HG03558 (cell line): ENCODE results near the gene GLB1L3.

ENCODE experiments used
- ATAC-seq: cut with Tn5 transposase; IDR thresholded peaks from one replicate; pipeline ENCODE4 v1.9.1; 2021; ENCODE audit warnings: moderate number of reproducible peaks; ENCODE audit not compliant: unreplicated experiment; ENCODE audit errors: extremely low read depth

Gene GLB1L3

DNA sequence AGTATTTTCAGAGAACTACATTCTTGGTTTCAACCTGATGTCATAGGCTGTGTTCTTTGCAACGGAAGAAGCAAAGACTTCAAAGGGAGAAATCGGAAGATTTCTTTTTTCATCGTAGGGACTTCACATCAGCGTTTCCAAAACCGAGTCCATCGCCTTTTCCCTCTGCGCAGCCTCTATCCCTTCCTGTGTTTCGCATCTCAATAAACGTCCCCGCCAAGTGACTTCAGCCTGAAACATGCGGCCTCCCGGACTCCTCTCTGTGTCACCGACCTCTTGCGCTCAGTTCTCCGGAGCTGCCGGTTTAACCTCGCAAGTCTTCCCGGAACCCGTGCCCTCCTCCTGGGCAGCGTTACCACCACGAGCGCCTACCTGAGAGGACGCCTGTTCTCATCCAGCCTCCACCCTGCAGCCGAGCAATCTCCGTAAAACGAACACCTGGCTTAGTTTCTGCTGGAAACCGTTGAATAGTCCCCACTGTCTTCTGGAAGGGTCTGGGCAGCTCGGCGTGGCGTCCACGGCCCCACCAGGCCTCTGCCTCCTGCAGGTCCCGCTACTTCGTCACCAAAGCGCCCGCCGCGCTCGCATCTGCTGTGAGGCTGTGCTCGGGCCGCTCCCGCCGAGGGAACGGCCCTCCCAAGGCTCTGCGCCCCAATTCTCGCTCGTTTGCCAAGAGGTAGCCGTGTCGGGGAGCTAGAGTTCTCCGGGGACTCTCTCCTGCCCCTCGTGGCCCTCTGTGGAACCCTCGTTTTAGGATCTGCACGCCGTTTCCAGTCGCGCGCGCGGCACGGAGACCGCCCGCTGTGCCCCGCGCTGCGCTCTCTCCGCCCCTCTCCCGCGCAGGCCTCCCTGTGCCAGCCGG lies at the start of gene GLB1L3:
GLB1L3 (plus strand) TSS at position 846 of the 862 bp plus-strand sequence. CDS start 362 bp downstream, outside the sequence.
- ATAC-seq, result no peak

DNA sequence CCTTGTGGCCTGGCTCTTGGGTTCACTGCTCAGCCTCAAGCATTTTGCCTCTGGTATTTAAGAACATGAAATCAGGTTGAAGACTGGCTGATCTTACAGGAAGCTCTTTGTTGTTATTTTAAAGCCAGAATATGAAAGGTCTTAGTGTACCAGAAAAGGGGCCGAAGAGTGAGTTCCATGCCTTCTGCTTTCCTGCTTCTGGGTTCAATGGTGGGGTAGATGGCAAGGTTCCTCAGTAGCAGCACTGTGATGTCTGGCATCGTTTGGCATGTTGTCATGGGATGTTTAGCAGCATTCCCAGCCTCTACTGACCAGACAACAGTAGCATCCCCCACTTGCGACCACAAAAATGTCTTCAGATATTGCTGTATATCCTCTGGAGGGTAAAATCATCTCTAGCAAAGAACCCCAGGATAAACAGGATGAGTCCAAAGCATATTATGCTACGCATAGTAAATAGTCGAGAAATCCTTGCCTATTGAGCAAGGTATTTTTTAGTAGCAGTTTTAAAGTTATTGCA lies 49.3 kb upstream of the GLB1L3 start:
- ATAC-seq, result no peak

DNA sequence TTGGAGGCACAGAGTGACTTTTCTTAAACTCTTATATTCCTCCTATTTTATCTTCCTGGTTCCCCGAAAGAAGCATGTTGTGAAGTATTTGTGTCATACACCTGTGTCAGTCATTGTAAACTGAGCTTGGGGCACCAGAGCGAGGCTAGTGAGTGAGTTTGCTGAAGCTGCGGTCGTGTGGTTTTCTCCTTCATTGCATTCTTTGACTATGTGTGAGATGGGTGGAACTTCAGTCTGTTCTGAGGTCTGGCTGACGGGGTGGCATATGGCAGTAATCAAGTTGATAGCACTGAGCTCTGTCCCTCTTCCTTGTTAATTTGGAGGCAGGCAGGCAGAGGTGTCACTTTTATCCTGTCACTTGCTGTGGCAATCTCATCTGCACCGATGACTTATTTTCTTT lies 47.6 kb upstream of the GLB1L3 start:
- peak; percentile 32 for ATAC-seq

DNA sequence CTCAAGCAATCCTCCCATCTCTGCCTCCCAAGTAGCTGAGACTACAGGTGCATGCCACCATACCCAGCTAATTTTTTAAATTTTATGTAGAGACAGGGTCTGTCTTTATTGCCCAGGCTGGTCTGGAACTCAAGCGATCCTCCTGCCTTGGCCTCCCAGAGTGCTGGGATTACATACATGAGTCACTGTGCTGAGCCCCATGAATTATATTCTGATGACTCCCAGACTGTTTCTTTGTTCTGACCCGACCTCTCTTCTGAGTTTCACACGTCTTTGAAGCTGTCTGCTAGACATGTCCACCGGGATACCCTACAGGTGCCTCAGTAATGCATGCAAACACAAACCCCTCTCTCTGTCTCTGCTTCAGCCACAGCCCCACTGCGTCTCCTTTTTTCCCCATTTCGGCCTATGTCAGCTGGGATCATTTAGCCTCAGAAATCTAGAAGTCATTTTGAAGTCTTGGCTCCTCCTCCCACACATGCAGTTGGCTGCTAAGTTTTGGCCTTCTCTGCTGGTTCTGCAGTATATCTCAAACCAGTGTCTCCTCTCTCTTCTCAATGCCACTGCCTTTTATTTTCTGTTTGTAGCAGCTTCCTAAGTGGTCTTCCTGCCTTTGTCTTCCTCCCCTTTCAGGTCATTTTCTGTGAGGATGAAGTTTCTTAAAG lies 46.9 kb upstream of the GLB1L3 start:
- ATAC-seq, result no peak

- no peak for ATAC-seq
Measured at GRCh38 chr11:134230339-134230738, 45.8 kb upstream of the GLB1L3 start.

DNA sequence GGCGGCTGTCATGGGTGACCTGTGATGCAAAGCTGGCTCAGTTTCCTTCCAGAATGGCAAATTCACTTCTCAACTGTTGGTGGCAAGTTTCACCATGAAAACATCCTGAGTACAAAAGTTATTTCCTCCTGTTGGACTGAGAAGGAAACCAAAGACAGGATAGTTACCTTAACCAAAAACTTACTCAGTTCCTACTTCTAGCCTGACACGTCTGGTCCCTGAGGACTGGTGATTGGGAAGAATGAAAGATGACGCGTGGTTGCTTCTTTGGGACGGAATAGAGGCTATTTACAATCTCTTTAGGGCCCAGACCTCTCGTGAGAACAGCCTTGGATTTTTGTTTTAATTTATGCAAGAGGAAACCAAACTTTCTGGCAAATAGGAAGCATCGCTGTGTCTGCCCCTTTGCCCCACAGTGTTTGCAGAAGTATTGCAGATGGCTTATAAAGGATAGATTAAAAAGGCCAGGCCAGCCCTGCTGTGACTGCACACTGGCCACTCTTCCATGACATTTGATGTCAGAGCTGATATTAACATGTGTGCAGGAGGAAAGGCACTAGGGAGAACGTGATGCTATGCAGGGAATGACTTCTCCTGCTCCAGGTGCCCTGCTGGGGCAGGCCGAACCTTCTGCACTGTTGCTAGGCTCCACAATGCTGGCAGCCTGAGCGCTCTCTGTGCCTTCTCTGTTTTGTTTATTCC lies 44.1 kb upstream of the GLB1L3 start:
- ATAC-seq, result no peak

DNA sequence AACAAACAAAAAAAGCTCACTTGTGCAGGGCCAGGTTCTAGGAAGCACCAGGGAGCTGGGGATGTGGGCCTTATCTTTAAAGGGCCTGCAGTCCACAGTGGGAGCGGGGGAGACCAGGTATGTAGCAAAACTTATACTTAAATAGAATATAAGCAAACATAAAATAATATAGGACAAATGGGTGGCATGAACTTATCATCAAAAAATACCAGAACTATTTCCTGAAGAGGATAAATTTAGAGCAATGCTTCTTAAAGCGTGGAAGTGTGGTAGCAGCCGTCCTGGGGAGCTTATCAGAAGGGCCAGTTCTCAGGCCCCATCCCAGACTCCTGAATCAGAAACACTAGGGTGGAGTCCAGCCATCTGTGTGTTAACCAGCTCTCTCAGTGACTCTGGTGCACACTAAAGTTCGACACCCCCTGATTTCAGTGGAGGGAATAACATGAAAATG lies 42.4 kb upstream of the GLB1L3 start:
- no peak for ATAC-seq

DNA sequence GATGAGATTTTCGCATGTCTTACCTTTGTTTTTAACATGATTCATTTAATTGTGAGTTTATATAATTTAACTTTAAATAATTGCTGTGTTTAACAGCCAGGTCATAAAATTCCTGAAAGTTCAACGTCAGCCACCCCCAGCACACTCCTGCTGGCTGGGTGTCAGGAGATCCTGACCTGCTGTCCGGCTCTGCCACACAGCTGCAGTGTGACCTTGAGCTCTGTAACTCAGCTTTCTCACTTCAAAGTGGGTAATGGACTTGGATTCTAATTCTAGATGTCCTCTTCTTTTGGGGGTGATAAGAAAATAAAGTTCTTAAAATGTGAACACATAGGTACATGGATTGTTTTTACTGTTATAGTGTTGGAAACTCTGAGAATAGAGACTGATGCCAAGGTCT lies 40.8 kb upstream of the GLB1L3 start:
- no peak for ATAC-seq

DNA sequence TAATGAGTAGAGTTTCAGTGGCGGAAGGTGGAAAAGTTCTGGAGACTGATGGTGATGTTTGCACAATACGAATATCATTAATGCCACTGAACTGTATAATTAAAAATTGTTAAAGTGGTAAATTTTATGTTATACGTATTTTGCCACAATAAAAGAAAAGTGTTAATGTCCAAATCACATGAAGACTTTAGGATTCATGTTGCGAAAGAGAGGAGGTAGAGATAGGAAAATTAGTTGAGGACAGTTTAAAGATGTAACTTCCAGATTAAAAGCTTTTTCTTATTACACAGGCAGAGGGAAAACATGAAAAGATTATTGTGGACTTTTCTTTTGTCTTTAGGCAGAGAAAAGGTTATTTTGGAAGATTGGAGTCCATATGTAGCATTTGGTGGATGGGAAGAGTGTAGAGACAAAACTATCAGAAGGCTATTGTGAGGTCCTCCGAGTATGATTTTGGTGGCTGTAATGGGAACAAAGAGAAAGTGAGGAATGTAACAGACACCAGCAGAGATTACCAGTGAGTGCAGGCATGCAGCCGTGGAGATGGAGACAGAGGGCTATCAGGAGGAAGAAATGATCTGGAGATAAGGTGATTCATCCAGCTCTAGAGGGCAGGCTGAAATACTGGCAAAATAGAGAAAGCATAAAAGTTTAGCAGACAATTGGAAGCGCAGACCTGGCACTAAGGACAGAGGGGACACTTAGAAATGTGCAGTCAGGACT lies 39.2 kb upstream of the GLB1L3 start:
- no peak for ATAC-seq

DNA sequence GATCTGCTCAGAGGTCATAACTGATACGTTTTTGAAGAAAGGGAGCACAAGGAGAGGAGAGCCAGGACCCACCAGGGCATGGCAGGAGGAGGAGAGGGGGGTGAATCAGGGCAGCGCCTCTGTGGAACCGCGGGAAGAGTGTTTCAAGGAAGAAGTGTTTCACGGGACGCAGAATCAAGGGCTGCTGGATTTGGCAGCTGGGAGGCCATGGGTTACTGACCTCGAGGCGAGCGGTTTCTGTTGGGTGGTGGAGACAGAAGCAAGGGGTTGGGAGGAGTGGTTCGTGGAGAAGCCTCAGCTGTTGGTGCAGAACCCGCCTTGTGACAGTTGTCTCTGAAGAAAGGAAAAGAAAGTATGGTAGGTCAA lies 38.6 kb upstream of the GLB1L3 start:
- ATAC-seq, result no peak

GRCh38 chr11:134238956-134239355 lies 37.2 kb upstream of the GLB1L3 start:
- ATAC-seq, result no peak

GRCh38 chr11:134240592-134240991 lies 35.6 kb upstream of the GLB1L3 start:
- ATAC-seq, result no peak

- ATAC-seq, result no peak
Measured at GRCh38 chr11:134242376-134242775, 33.8 kb upstream of the GLB1L3 start.

- no peak for ATAC-seq
Measured at GRCh38 chr11:134243913-134244312, 32.3 kb upstream of the GLB1L3 start.

GRCh38 chr11:134244593-134244992 lies 31.6 kb upstream of the GLB1L3 start:
- ATAC-seq, result peak; percentile 70

DNA sequence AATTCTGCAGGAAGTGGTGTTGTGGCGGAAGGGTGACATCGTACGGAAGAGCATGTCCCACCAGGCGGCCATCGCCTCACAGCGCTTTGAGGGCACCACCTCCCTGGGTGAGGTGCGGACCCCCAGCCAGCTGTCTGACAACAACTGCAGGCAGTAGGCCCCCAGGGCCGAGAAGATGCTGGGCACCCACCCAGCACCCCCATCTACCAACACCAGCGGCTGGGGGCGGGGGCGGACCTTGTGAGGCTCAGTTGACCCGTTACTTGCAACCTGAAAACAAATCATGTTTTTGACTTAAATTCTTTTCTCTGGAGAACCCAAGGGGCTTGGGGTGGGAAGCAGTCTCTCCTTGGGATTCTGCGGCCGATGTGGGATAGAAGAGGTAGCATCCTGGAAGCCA lies 30.7 kb upstream of the GLB1L3 start:
- ATAC-seq, result no peak

DNA sequence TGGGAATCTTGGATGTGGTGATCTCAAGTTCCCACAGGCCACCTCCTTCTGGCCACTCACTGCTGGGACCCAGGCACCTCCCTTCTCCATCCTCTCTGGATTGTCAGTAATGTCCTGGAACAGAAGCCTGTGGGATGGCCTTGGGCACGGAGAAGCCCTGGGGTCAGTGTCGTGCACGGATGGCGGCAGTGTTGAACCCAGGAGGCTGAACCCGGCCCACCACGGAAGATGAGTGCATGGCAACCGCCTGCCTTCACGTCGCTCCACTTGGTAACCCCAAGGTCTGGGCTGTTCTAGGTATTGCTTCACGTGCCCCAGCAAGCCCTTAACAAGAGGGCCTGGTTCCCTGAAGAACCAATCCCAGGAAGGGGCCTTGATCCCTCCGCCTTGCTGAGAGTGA lies 30.1 kb upstream of the GLB1L3 start:
- no peak for ATAC-seq

- no peak for ATAC-seq
Measured at GRCh38 chr11:134246678-134247077, 29.5 kb upstream of the GLB1L3 start.

DNA sequence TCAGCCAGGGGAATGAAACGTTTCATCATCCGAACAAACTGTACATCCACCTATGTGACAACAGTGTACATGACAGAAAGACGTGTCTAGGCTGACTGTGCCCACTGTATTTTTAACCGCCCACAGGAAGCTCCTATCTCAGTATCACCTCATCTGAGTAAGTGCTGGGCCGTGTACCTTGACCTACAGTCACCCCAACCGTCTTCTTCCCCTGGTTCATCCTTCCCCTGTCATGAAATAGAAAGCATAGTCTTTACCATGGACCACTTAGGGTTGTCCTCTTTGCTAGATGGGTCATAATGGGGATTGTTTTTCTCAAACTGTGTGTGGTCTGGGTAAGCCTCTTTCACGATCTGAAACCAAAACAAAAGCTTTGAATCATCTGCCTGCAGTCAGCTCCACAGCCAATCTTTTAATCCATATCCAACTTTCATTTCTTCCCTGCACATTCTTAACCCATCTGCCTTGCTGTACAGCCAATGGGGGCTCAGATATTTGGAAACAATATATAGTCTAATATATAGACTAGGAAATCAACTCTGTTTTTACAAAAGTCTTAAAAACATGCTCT lies 27.2 kb upstream of the GLB1L3 start:
- ATAC-seq, result no peak

- ATAC-seq, result no peak
Measured at GRCh38 chr11:134250246-134250645, 25.9 kb upstream of the GLB1L3 start.
